Measurements from ENCODE around the gene SEPTIN5.

SEPTIN5 gene

DNA sequence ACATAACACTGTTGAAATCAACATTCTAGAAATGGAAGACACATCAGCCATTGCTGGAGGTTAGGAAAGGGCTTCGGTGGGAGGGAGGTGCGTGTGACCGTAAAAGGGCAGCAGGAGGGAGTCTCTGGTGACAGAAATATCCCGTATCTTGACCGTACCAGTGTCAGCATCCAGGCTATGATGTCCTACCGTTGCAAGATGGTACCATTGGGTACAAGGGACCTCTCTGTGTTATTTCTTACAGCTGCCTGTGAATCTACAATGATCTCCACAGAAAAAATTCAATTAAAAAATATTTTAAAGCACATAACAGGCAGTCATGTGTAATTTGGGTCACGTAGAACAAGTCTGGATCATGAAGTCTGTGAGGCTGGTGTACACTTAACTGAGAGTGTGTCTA is 27.4 kb upstream of the SEPTIN5 start:
- no peak for TF ChIP-seq CTCF (conservative IDR thresholded peaks at IDR 0.05; ENCODE audit: low read depth, low read length)
- DNase-seq (ENCODE audit: low read depth): no peak
- no peak overlapping the region for H3K4me3 ChIP-seq (ENCODE audit: low read length)

GRCh38 chr22:19687561-19688300 is 26.6 kb upstream of the SEPTIN5 start:
- TF ChIP-seq CTCF (conservative IDR thresholded peaks at IDR 0.05; ENCODE audit: low read depth, low read length): no peak
- no peak overlapping the region for H3K4me3 ChIP-seq (ENCODE audit: low read length)
- DNase-seq (ENCODE audit: low read depth): no peak

- TF ChIP-seq CTCF (conservative IDR thresholded peaks at IDR 0.05; ENCODE audit: low read depth, low read length): no peak
- DNase-seq (ENCODE audit: low read depth): no peak
- no peak overlapping the region for H3K4me3 ChIP-seq (ENCODE audit: low read length)
These were observed 25.7 kb upstream of the SEPTIN5 start for GRCh38 chr22:19688301-19689290.

DNA sequence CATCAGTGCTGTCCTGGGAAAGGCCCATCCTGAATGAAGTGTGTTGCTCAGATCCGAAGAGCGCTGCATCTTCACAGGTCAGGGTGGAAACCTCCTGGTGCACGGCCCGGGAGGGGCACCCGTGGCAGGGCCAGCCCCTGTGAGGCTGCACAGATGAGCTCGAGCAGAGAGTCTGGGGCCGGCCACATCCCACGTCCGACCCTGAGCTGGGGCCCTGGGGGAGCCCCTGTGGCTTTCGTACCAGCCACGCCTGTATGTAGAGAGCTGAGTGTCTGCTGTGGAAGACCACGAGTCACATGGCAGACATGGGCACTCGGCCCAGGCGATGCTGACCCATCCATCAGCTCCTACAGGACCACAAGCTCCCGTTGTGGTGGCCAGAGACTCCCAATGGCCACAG is 24.9 kb upstream of the SEPTIN5 start:
- no peak for TF ChIP-seq CTCF (conservative IDR thresholded peaks at IDR 0.05; ENCODE audit: low read depth, low read length)
- DNase-seq (ENCODE audit: low read depth): no peak
- no peak overlapping the region for H3K4me3 ChIP-seq (ENCODE audit: low read length)

DNA sequence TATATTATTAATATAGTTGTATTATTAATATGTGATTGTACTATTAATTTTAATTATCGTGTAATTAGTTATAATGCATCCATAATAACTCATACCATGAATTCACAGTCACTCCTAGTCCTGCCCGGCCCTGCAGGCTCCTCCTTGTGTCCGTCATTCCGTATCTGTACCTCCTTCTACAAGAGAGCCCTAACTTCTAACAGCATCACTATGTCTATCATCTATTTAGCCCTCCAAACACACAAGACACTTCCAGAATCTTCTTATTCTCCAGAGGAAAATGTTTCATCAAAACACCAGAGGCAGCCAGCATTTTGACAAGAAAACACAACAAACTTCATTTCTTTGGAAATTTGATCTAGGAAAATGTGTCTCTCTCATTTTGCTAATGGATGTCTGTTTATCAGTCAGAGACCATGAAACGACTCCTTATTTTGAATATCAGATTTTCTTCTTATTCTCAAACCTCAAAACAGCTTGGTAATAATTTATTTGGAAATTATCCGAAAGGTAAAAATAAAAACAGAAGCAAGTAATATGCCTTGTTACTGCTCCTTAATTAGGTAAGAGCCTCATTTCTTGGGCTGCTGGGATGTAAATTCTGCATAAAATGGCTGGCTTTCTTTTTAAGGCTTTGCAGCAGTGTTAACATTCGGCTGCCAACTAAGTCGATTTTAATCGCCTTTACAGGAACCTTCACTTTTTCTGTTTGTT is 23.1 kb upstream of the SEPTIN5 start:
- peak overlapping the region; percentile 35 for H3K4me3 ChIP-seq (ENCODE audit: low read length)
- no peak for TF ChIP-seq CTCF (conservative IDR thresholded peaks at IDR 0.05; ENCODE audit: low read depth, low read length)
- DNase-seq (ENCODE audit: low read depth): peak; percentile 58

GRCh38 chr22:19691721-19692341 is 22.5 kb upstream of the SEPTIN5 start:
- peak overlapping the region; percentile 35 for H3K4me3 ChIP-seq (ENCODE audit: low read length)
- no peak for TF ChIP-seq CTCF (conservative IDR thresholded peaks at IDR 0.05; ENCODE audit: low read depth, low read length)
- DNase-seq (ENCODE audit: low read depth): peak; percentile 58
